WTC11 (cell line): ENCODE data around the gene LARP4B. TPM values are rescaled to one million over a fixed set of nuclear protein-coding genes. Genes with fewer than 3 reads are reported as not detected.

Experiments used
- ATAC-seq: fragments of 200-7000 bp; cut with Tn5 transposase; 2 replicates; pipeline ENCODE4 v1.10.0; 2021; ENCODE audit warnings: mild to moderate bottlenecking, moderate library complexity
- CTCF ChIA-PET: fragments of 300-600 bp; sonication (Branson Sonifier 250); formaldehyde crosslinking; loops from one replicate; lab custom pipeline; 2021; ENCODE audit warnings: antibody characterized with exemption; lab: Charles Lee
- POLR2A ChIA-PET: fragments of 350-600 bp; sonication (Branson Sonifier 250); formaldehyde crosslinking; loops from one replicate; lab custom pipeline; 2021; ENCODE audit warnings: antibody characterized with exemption; lab: Charles Lee
- DNase-seq: peaks from one replicate; pipeline ENCODE4 v3.0.0; 2021; ENCODE audit warnings: low spot score
- H3K27ac Mint-ChIP-seq: 2 replicates; pipeline ENCODE4 v1.8.0; 2021; ENCODE audit warnings: mixed read lengths
- H3K27me3 Mint-ChIP-seq: 2 replicates; pipeline ENCODE4 v1.8.0; 2021; ENCODE audit warnings: low read depth, mild to moderate bottlenecking, moderate library complexity, mixed read lengths
- H3K36me3 Mint-ChIP-seq: 2 replicates; pipeline ENCODE4 v1.8.0; 2021; ENCODE audit warnings: mixed read lengths
- H3K4me1 Mint-ChIP-seq: 2 replicates; pipeline ENCODE4 v1.8.0; 2022; ENCODE audit warnings: mixed read lengths
- H3K4me3 Mint-ChIP-seq: 2 replicates; pipeline ENCODE4 v1.8.0; 2021; ENCODE audit warnings: mild to moderate bottlenecking, moderate library complexity, mixed read lengths
- H3K9me3 Mint-ChIP-seq: 2 replicates; pipeline ENCODE4 v1.8.0; 2021; ENCODE audit warnings: mixed read lengths
- AFF4 ChIP-seq: sonication (generic); formaldehyde crosslinking; IDR thresholded peaks from 2 replicates; pipeline ENCODE4 v1.8.1; 2023; ENCODE audit warnings: mild to moderate bottlenecking, missing genetic modification reagents, borderline replicate concordance
- ATF3 ChIP-seq: sonication (generic); formaldehyde crosslinking; conservative IDR thresholded peaks from 2 replicates; pipeline ENCODE4 v1.8.1; 2022; ENCODE audit warnings: mild to moderate bottlenecking, missing genetic modification reagents
- ATF6 ChIP-seq: sonication (generic); formaldehyde crosslinking; IDR thresholded peaks from 2 replicates; pipeline ENCODE4 v1.8.1; 2023; ENCODE audit warnings: mild to moderate bottlenecking, missing genetic modification reagents
- CBFB ChIP-seq: sonication (generic); formaldehyde crosslinking; IDR thresholded peaks from 2 replicates; pipeline ENCODE4 v1.8.1; 2022; ENCODE audit warnings: mild to moderate bottlenecking, low read depth, missing genetic modification reagents
- E2F5 ChIP-seq: sonication (generic); formaldehyde crosslinking; IDR thresholded peaks from 2 replicates; pipeline ENCODE4 v1.8.1; 2022; ENCODE audit warnings: mild to moderate bottlenecking, moderate library complexity, missing genetic modification reagents
- ERG ChIP-seq: fragments of 250-450 bp; sonication (Bioruptor Pico); IDR thresholded peaks from 2 replicates; pipeline ENCODE4 v1.8.0; 2021; ENCODE audit warnings: mild to moderate bottlenecking
- ESRRA ChIP-seq: sonication (generic); formaldehyde crosslinking; IDR thresholded peaks from 2 replicates; pipeline ENCODE4 v1.8.1; 2022; ENCODE audit warnings: mild to moderate bottlenecking, missing genetic modification reagents, borderline replicate concordance
- FOXJ3 ChIP-seq: sonication (generic); formaldehyde crosslinking; IDR thresholded peaks from 2 replicates; pipeline ENCODE4 v1.9.0; 2021; ENCODE audit warnings: missing genetic modification reagents, mild to moderate bottlenecking, borderline replicate concordance
- GTF2I ChIP-seq: fragments of 250-450 bp; sonication (Bioruptor Pico); conservative IDR thresholded peaks from 2 replicates; pipeline ENCODE4 v1.4.0; 2021; ENCODE audit warnings: mild to moderate bottlenecking
- HMGA2 ChIP-seq: fragments of 250-450 bp; sonication (Bioruptor Pico); IDR thresholded peaks from 2 replicates; pipeline ENCODE4 v1.4.0; 2021; ENCODE audit warnings: mild to moderate bottlenecking, moderate library complexity
- HMGXB4 ChIP-seq: sonication (generic); formaldehyde crosslinking; IDR thresholded peaks from 2 replicates; pipeline ENCODE4 v1.8.1; 2023; ENCODE audit warnings: mild to moderate bottlenecking, moderate library complexity, missing genetic modification reagents
- MXD4 ChIP-seq: fragments of 250-450 bp; sonication (Bioruptor Pico); IDR thresholded peaks from 2 replicates; pipeline ENCODE4 v1.8.0; 2021; ENCODE audit warnings: mild to moderate bottlenecking, moderate library complexity, borderline replicate concordance
- NFYB ChIP-seq: sonication (generic); formaldehyde crosslinking; conservative IDR thresholded peaks from 2 replicates; pipeline ENCODE4 v1.8.0; 2022; ENCODE audit warnings: low read depth, missing genetic modification reagents
- RORB ChIP-seq: fragments of 250-450 bp; sonication (Bioruptor Pico); IDR thresholded peaks from 2 replicates; pipeline ENCODE4 v1.9.0; 2021; ENCODE audit warnings: mild to moderate bottlenecking
- SMAD3 ChIP-seq: sonication (generic); formaldehyde crosslinking; IDR thresholded peaks from 2 replicates; pipeline ENCODE4 v1.8.0; 2022; ENCODE audit warnings: missing genetic modification reagents, mild to moderate bottlenecking, borderline replicate concordance
- USF2 ChIP-seq: sonication (generic); formaldehyde crosslinking; IDR thresholded peaks from 2 replicates; pipeline ENCODE4 v1.8.1; 2023; ENCODE audit warnings: mild to moderate bottlenecking, missing genetic modification reagents, moderate library complexity
- ZBTB43 ChIP-seq: sonication (generic); formaldehyde crosslinking; IDR thresholded peaks from 2 replicates; pipeline ENCODE4 v1.8.1; 2023; ENCODE audit warnings: mild to moderate bottlenecking, missing genetic modification reagents
- ZMAT4 ChIP-seq: fragments of 250-450 bp; sonication (Bioruptor Pico); IDR thresholded peaks from 2 replicates; pipeline ENCODE4 v1.9.0; 2021; ENCODE audit warnings: mild to moderate bottlenecking
- ZNF121 ChIP-seq: sonication (generic); formaldehyde crosslinking; IDR thresholded peaks from 2 replicates; pipeline ENCODE4 v1.8.0; 2023; ENCODE audit warnings: missing genetic modification reagents
- ZNF219 ChIP-seq: sonication (generic); formaldehyde crosslinking; IDR thresholded peaks from 2 replicates; pipeline ENCODE4 v1.8.0; 2023; ENCODE audit warnings: missing genetic modification reagents, mild to moderate bottlenecking, borderline replicate concordance
- ZNF263 ChIP-seq: sonication (generic); formaldehyde crosslinking; IDR thresholded peaks from 2 replicates; pipeline ENCODE4 v1.8.1; 2022; ENCODE audit warnings: low read depth, mild to moderate bottlenecking, moderate library complexity, missing genetic modification reagents
- ZNF416 ChIP-seq: fragments of 250-450 bp; sonication (Bioruptor Pico); IDR thresholded peaks from 2 replicates; pipeline ENCODE4 v1.9.0; 2021; ENCODE audit warnings: mild to moderate bottlenecking, inconsistent platforms
- total RNA-seq: library from RNA; stranded (reverse); gene quantifications from 3 replicates; pipeline ENCODE4 v1.2.3, GENCODE V29; 2021

LARP4B gene
- total RNA-seq, 1 experiment from 2014 or later, result 87.1 TPM

GRCh38 chr10:853017-853416 lies 78.5 kb downstream of the LARP4B start:
- CTCF ChIA-PET, result no interaction called here
- DNase-seq (no peak), ATAC-seq (no peak)
- TF ChIP-seq ZNF121 (CRISPR knock-in tag), result no peak
- TF ChIP-seq ATF3 (CRISPR knock-in tag), result no peak
- TF ChIP-seq ZNF416 (CRISPR knock-in tag), result no peak
- TF ChIP-seq HMGXB4 (CRISPR knock-in tag), result no peak
- TF ChIP-seq GTF2I (CRISPR knock-in tag), result no peak
- TF ChIP-seq ATF6, result no peak
- no peak for TF ChIP-seq NFYB (CRISPR knock-in tag)
- TF ChIP-seq ESRRA, result no peak
- TF ChIP-seq CBFB (CRISPR knock-in tag), result no peak
- TF ChIP-seq ZNF219, result no peak
- TF ChIP-seq ZBTB43 (CRISPR knock-in tag), result no peak
- TF ChIP-seq HMGA2 (CRISPR knock-in tag), result no peak
- no peak for TF ChIP-seq RORB (CRISPR knock-in tag)
- TF ChIP-seq MXD4, result no peak
- TF ChIP-seq ERG (CRISPR knock-in tag), result no peak
- TF ChIP-seq ZMAT4 (CRISPR knock-in tag), result no peak
- Mint-ChIP-seq H3K4me1 (peaks cover 19% of the 10 kb centered on the region), H3K27me3 (peaks cover 2% of the 10 kb centered on the region; the same call in 1 of the 2 replicates), H3K9me3 (peaks cover 32% of the 10 kb centered on the region), H3K4me3 (no peak overlapping the region), H3K27ac (no peak overlapping the region), H3K36me3 (peaks cover 51% of the 10 kb centered on the region)
- POLR2A ChIA-PET, result no interaction called here

- DNase-seq (no peak), ATAC-seq (no peak)
- ChIA-PET CTCF (no interaction called here), POLR2A (no interaction called here)
- Mint-ChIP-seq H3K9me3 (peaks cover 32% of the 10 kb centered on the region), H3K4me1 (peaks cover 14% of the 10 kb centered on the region), H3K36me3 (peaks cover 51% of the 10 kb centered on the region), H3K27ac (no peak overlapping the region), H3K27me3 (peaks cover 2% of the 10 kb centered on the region; the same call in 1 of the 2 replicates), H3K4me3 (no peak overlapping the region)
- TF ChIP-seq SMAD3 (CRISPR knock-in tag) (no peak), ESRRA (no peak), E2F5 (CRISPR knock-in tag) (no peak), USF2 (no peak), ZNF263 (CRISPR knock-in tag) (no peak), FOXJ3 (no peak), AFF4 (no peak)
Measured at GRCh38 chr10:852386-852785, 79.1 kb downstream of the LARP4B start.
